ENCODE measurements around the gene PCBD1.
A peak's percentile ranks its signal among the peaks of the same experiment; 100 is the strongest.
"Not testable (repeated sequence)": the region's sequence is repeated elsewhere in the genome, so short reads cannot be mapped to it uniquely, and the experiment has no call there.

Gene PCBD1

GRCh38 chr10:70861495-70862197 lies 26.7 kb downstream of the PCBD1 start:
- DNase-seq = not testable (repeated sequence)

GRCh38 chr10:70858759-70859158 lies 29.6 kb downstream of the PCBD1 start:
- DNase-seq = no peak

GRCh38 chr10:70856454-70856853 lies 31.9 kb downstream of the PCBD1 start:
- DNase-seq = no peak

- no peak for DNase-seq
Measured at GRCh38 chr10:70853457-70853856, 34.9 kb downstream of the PCBD1 start.

DNA sequence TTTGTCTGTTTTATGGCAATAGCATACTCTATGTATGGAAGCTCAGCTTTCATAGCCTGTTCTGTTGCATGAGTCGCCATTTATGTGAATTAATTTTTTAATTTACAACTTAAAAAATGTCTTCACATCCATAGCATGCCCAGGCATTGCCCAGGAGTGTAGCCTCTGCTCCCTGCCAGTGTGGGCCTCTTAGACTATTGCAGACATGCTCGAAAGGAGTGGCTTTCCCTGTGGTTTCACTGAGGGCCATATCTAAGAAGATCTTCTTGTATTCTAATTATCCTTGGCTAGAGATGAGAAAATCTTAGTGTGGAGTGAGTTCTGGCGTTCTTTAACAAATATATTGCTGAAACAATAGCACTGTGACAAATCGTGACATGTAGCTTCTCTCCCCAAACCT lies 35.3 kb downstream of the PCBD1 start:
- no peak for DNase-seq

GRCh38 chr10:70851597-70852475 lies 36.5 kb downstream of the PCBD1 start:
- no peak for DNase-seq

- no peak for DNase-seq
Measured at GRCh38 chr10:70850097-70850496, 38.3 kb downstream of the PCBD1 start.

- no peak for DNase-seq
Measured at GRCh38 chr10:70849582-70850016, 38.8 kb downstream of the PCBD1 start.

DNA sequence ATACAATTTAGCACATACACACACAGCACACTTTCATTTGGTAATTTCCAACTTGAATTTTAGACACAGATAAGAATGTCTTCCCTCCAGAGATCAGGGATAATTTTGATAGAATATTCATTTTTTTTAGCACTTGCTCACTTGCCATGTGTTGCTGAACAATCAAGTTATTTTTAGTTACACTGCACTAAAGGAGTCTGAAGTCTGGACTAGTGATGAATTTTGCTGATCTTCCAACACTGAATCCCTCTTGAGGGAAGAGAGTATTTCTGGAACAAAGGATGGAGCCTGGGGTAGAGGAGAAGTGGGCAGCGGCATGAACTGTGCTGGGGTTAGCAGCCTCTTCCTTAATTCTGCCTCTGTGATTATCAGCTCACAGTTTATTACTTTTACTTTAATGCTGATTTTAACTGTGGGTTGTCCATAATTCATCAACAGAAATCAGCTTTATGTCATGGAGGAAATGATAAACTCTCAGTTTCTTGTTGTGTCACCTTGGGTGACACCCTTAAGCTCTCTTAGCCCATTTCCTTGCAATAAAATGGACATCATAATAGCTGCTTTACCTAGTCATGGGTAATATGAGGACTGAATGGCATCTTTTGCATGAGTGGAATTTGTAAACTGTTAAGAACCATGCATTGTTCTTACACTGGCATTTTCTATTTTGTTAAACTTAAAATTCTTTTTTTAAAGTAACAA lies 40.6 kb downstream of the PCBD1 start:
- DNase-seq = no peak

GRCh38 chr10:70846795-70847194 lies 41.6 kb downstream of the PCBD1 start:
- DNase-seq = no peak

DNA sequence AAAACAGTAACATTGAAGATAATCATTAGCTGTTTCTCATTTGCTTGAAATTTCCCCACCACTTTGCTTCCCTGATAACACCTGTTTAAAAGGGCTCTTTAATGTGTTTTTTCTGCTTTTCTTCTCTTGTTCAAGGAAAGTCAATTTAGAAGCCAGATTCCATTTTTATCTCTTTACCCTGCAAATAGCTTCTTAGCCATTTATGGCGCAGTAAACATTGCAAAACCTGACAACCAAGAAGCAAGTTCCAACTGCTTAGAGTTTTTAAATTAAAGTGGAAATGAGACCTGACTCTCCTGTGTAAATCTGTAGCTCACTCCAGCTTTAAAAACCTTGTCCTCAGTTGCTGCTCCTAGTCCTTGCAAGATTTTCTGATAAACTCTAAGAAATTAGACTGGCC lies 42.5 kb downstream of the PCBD1 start:
- DNase-seq = no peak

GRCh38 chr10:70845256-70845655 lies 43.1 kb downstream of the PCBD1 start:
- no peak for DNase-seq

- DNase-seq = peak in 1 of 2 experiments; percentile 6
Measured at GRCh38 chr10:70843776-70844489, 44.4 kb downstream of the PCBD1 start.

DNA sequence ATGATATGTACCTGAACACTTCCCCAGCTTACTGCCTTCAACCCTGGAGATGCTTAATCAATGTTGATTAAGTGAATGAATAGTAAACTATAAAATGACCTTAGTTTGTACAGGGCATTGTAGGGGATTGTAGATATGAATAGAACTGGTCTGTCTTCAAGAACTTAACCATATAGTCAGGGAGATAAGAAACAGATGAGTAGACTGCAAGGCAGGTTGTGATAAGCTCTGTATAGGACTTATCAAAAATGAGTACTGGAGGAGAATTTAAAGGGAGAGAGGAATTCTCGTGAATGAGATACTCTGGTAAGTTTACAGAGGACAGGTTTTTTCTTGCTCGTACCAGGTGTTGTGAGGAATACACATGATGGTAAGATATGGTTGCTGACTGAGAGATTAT lies 45.0 kb downstream of the PCBD1 start:
- no peak for DNase-seq

DNA sequence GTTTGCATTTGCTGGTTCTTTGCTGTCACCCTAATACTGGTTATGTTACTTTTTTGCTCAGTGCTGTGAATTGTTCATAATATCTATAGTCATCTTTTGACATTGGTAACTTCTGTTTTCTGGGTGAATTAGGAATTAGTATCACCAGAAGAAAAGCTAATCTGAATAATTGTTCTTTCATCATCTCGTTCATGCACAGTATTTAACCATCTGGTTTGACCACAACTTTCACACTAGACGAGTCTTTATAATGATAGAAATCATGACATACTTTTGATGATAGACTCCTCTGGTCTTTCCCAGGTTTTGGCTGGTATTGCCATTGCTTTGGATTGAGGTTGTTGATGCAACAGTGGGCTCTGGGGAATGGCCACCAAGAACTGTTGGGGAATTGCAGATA lies 47.5 kb downstream of the PCBD1 start:
- DNase-seq = no peak

DNA sequence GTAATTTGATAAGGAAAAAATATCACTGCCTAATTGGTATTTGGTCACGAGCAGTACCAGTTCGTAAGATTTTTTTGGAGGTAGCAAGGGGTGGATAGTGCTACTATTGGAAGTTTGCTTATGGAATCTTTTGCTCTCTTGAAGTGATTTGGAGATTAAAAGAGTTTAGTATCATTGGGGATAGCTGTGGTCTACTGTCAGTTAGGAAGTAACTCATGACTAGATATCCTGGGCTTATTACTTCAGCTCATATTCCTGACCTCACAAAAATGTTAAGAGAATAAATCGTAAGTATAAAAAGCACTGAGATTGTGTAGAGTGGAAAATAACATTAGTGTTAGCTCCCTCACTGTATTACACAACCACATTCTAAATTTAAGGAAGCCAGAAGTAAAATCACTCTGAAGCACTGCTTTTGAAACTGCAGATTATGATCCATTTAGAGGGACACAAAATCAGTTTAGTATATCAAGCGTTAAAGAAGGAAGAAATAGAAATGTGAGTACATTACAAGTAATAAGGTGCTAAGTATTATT lies 50.0 kb downstream of the PCBD1 start:
- DNase-seq = no peak

DNA sequence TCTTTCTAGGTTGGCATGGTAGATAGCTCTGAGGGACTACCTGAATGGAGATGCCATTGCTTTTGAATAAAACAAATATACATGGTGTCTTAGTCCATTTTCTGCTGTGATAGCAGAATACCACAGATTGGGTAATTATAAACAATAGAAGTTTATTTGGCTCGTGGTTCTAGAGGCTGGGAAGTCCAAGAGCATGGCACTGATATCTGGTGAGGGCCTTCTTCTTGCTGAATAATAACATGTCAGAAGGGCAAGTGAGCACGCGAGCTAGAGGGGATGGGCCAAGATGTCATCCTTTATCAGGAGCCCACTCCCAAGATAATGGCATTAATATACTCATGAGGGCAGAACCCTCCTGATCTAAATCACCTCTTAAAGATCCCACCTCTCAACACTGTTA lies 50.7 kb downstream of the PCBD1 start:
- DNase-seq = no peak

GRCh38 chr10:70836319-70836718 lies 52.0 kb downstream of the PCBD1 start:
- DNase-seq = no peak

GRCh38 chr10:70834441-70835151 lies 53.8 kb downstream of the PCBD1 start:
- DNase-seq = no peak

- DNase-seq = no peak
Measured at GRCh38 chr10:70834021-70834420, 54.3 kb downstream of the PCBD1 start.

GRCh38 chr10:70833601-70834000 lies 54.8 kb downstream of the PCBD1 start:
- no peak for DNase-seq
